OCI-LY1 (cell line): Measurements from ENCODE around the gene LPAR1.

Experiments
- H2AFZ ChIP-seq: fragments of 200-600 bp; sonication (generic), shearing (Covaris generic); 2 replicates; pipeline ENCODE4 v1.6.0; 2014; ENCODE audit warnings: antibody characterized with exemption, mild to moderate bottlenecking, low read length
- H3F3A ChIP-seq: fragments of 200-600 bp; sonication (generic), shearing (Covaris generic); 2 replicates; pipeline ENCODE4 v1.6.0; 2014; ENCODE audit warnings: mild to moderate bottlenecking, antibody characterized with exemption, low read length, moderate library complexity; ENCODE audit not compliant: insufficient read depth
- H3K27ac ChIP-seq: fragments of 200-600 bp; sonication (generic); 2 replicates; pipeline ENCODE4 v1.5.1; 2014; ENCODE audit warnings: low read length, mixed run types, mild to moderate bottlenecking, low read depth; ENCODE audit not compliant: poor library complexity, severe bottlenecking
- H3K27me3 ChIP-seq: fragments of 200-600 bp; sonication (generic); 2 replicates; pipeline ENCODE4 v1.6.0; 2014; ENCODE audit warnings: antibody characterized with exemption, mild to moderate bottlenecking, low read length, moderate library complexity; ENCODE audit not compliant: insufficient read depth
- H3K36me3 ChIP-seq: fragments of 200-600 bp; sonication (generic); 2 replicates; pipeline ENCODE4 v1.6.1; 2014; ENCODE audit warnings: mild to moderate bottlenecking, antibody characterized with exemption, low read length, moderate library complexity, mixed read lengths; ENCODE audit not compliant: insufficient read depth
- H3K4me1 ChIP-seq: fragments of 200-600 bp; sonication (generic); 2 replicates; pipeline ENCODE4 v1.5.1; 2014; ENCODE audit warnings: mild to moderate bottlenecking, low read length, moderate library complexity; ENCODE audit not compliant: insufficient read depth, severe bottlenecking
- H3K4me2 ChIP-seq: fragments of 200-600 bp; sonication (generic), shearing (Covaris generic); 2 replicates; pipeline ENCODE4 v1.6.1; 2014; ENCODE audit warnings: low read length
- H3K4me3 ChIP-seq: fragments of 200-600 bp; sonication (generic); 2 replicates; pipeline ENCODE4 v1.5.1; 2014; ENCODE audit warnings: low read length, low read depth, mild to moderate bottlenecking, mixed read lengths; ENCODE audit not compliant: poor library complexity, severe bottlenecking
- H3K79me2 ChIP-seq: fragments of 200-600 bp; shearing (Covaris generic); 2 replicates; pipeline ENCODE4 v1.6.1; 2016; ENCODE audit warnings: mixed run types, low read length, mixed read lengths; ENCODE audit not compliant: insufficient read depth
- H3K9ac ChIP-seq: fragments of 200-600 bp; sonication (generic), shearing (Covaris generic); 2 replicates; pipeline ENCODE4 v1.6.1; 2014; ENCODE audit warnings: mild to moderate bottlenecking, low read length, mixed read lengths
- H3K9me2 ChIP-seq: fragments of 200-600 bp; sonication (generic), shearing (Covaris generic); 2 replicates; pipeline ENCODE4 v1.6.1; 2014; ENCODE audit warnings: low read depth, mild to moderate bottlenecking, low read length, mixed read lengths
- H3K9me3 ChIP-seq: fragments of 200-600 bp; shearing (Covaris generic); 2 replicates; pipeline ENCODE4 v1.6.1; 2014; ENCODE audit warnings: low read length, mixed read lengths
- H4K20me1 ChIP-seq: fragments of 200-600 bp; sonication (generic), shearing (Covaris generic); 2 replicates; pipeline ENCODE4 v1.6.0; 2016; ENCODE audit warnings: mild to moderate bottlenecking, low read length; ENCODE audit not compliant: insufficient read depth
- EZH2 ChIP-seq: fragments of 200-600 bp; sonication (generic), shearing (Covaris generic); IDR thresholded peaks from 2 replicates; pipeline ENCODE4 v1.8.0; 2017; ENCODE audit warnings: borderline replicate concordance, mixed run types, mild to moderate bottlenecking, antibody characterized with exemption, low read length, moderate library complexity, mixed read lengths
- TF ChIP-seq, protein P1 (sequence below): fragments of 200-600 bp; sonication (generic), shearing (Covaris generic); IDR thresholded peaks from 2 replicates; pipeline ENCODE4 v1.5.1; 2017; ENCODE audit warnings: mild to moderate bottlenecking, antibody characterized with exemption, low read length, moderate library complexity, mixed read lengths

Gene LPAR1

DNA sequence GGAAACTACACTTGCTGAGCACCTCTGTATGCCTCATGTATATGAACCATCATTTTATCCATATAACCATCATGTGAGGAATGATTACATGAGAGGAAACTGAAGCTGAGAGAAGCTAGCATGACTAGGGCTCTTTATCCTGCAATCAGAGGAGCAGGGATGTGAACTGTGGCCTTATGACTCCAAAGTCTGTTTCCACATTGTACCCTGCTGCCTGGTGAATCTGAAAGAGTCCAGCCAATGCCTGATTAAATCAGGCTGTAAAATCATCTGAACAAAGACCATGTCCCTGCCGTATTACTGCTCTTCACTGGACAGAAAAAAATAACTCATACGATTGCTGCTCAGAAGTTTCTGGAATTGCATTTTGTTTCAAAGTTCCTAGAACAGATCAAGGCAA, 67.0 kb downstream of the LPAR1 start:
- H3F3A ChIP-seq: no peaks in the 10 kb centered on the region
- H3K9me2 ChIP-seq: no peaks in the 10 kb centered on the region
- no peaks in the 10 kb centered on the region for H3K4me1 ChIP-seq
- no peaks in the 10 kb centered on the region for H3K27me3 ChIP-seq
- no peak overlapping the region for H3K9ac ChIP-seq
- H3K4me2 ChIP-seq: no peak overlapping the region
- H3K9me3 ChIP-seq: no peaks in the 10 kb centered on the region
- H3K27ac ChIP-seq: no peak overlapping the region
- H2AFZ ChIP-seq: no peak overlapping the region
- H3K79me2 ChIP-seq: no peaks in the 10 kb centered on the region
- TF ChIP-seq EZH2: no peak
- TF ChIP-seq, protein P1, sequence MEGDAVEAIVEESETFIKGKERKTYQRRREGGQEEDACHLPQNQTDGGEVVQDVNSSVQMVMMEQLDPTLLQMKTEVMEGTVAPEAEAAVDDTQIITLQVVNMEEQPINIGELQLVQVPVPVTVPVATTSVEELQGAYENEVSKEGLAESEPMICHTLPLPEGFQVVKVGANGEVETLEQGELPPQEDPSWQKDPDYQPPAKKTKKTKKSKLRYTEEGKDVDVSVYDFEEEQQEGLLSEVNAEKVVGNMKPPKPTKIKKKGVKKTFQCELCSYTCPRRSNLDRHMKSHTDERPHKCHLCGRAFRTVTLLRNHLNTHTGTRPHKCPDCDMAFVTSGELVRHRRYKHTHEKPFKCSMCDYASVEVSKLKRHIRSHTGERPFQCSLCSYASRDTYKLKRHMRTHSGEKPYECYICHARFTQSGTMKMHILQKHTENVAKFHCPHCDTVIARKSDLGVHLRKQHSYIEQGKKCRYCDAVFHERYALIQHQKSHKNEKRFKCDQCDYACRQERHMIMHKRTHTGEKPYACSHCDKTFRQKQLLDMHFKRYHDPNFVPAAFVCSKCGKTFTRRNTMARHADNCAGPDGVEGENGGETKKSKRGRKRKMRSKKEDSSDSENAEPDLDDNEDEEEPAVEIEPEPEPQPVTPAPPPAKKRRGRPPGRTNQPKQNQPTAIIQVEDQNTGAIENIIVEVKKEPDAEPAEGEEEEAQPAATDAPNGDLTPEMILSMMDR: no peak
- no peak overlapping the region for H3K4me3 ChIP-seq
- H4K20me1 ChIP-seq: no peaks in the 10 kb centered on the region
- H3K36me3 ChIP-seq: no peaks in the 10 kb centered on the region

DNA sequence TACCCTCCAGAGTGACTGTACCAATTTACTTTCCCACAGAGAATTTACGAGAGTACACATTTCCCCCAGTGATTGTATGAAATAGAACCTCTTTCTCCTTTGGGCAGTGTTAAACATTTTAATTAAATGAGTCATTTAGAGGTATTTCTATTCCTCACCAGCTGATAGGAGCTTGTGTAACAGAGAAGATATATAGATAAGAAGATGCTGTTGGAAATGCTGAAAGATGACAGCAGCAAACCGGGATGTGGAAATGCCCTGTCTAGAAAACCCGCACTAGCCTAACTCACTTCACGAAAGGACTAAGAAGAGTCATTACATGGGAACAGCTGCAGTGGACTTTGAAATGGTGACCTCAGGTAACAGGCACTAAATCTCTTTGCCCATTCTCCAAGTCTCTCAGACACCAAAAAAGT, 68.3 kb downstream of the LPAR1 start:
- H3K79me2 ChIP-seq: no peaks in the 10 kb centered on the region
- H2AFZ ChIP-seq: no peak overlapping the region
- no peaks in the 10 kb centered on the region for H3K36me3 ChIP-seq
- H3K4me1 ChIP-seq: no peaks in the 10 kb centered on the region
- no peaks in the 10 kb centered on the region for H3K9me2 ChIP-seq
- H3F3A ChIP-seq: no peaks in the 10 kb centered on the region
- H3K27ac ChIP-seq: no peak overlapping the region
- H3K4me3 ChIP-seq: no peak overlapping the region
- TF ChIP-seq EZH2: no peak
- TF ChIP-seq, protein P1: no peak
- H3K27me3 ChIP-seq: no peaks in the 10 kb centered on the region
- no peaks in the 10 kb centered on the region for H3K9me3 ChIP-seq
- H4K20me1 ChIP-seq: no peaks in the 10 kb centered on the region
- H3K9ac ChIP-seq: no peak overlapping the region
- no peak overlapping the region for H3K4me2 ChIP-seq

DNA sequence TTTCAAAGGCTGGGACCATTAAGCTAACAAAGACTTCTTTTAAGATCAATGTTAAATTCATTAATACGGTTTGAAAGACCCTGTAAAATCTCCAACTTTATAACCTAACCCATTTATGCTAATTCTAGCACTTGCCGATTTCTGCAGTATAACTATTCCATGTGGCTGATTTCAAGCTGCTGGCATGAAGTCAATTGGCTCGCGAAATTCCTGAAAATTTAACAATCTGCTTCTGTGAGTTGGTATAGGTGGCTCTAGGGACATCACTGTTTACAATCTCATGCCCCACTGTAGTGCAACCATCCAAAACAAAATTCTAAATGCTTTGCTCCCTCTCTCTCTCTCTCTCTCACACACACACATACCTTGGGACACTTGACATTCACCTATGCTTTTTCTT, 70.2 kb downstream of the LPAR1 start:
- no peak overlapping the region for H3K27ac ChIP-seq
- H3K4me1 ChIP-seq: no peaks in the 10 kb centered on the region
- no peaks in the 10 kb centered on the region for H3K9me2 ChIP-seq
- H3K36me3 ChIP-seq: no peaks in the 10 kb centered on the region
- TF ChIP-seq, protein P1: no peak
- no peak for TF ChIP-seq EZH2
- no peaks in the 10 kb centered on the region for H4K20me1 ChIP-seq
- H3K9me3 ChIP-seq: no peaks in the 10 kb centered on the region
- H3K4me3 ChIP-seq: no peak overlapping the region
- H3K27me3 ChIP-seq: no peaks in the 10 kb centered on the region
- no peak overlapping the region for H3K9ac ChIP-seq
- no peaks in the 10 kb centered on the region for H3F3A ChIP-seq
- no peaks in the 10 kb centered on the region for H3K79me2 ChIP-seq
- no peak overlapping the region for H3K4me2 ChIP-seq
- H2AFZ ChIP-seq: no peak overlapping the region
